ENCODE results near the gene OAS2.

The OAS2 gene

DNA sequence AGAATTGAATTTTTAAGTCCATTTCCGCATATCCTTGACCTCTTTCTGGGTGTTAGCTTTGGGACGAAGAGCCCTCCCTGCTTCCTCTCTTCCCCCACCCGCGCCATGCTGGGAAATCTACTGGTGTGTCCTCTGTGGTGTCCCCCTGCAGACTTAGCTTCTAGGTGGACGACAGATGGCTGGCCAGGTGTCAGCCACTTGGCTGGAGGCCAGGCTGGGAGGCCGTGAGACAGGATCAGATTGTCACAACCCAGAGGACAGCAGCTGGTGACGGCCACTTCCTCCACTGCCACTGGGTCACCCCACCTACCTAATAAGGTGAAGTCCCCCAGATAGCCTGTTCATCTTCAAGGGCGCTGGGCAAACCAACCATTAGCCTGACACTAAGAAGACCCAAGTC is 64.9 kb downstream of the OAS2 start:
- TF ChIP-seq, protein P1, sequence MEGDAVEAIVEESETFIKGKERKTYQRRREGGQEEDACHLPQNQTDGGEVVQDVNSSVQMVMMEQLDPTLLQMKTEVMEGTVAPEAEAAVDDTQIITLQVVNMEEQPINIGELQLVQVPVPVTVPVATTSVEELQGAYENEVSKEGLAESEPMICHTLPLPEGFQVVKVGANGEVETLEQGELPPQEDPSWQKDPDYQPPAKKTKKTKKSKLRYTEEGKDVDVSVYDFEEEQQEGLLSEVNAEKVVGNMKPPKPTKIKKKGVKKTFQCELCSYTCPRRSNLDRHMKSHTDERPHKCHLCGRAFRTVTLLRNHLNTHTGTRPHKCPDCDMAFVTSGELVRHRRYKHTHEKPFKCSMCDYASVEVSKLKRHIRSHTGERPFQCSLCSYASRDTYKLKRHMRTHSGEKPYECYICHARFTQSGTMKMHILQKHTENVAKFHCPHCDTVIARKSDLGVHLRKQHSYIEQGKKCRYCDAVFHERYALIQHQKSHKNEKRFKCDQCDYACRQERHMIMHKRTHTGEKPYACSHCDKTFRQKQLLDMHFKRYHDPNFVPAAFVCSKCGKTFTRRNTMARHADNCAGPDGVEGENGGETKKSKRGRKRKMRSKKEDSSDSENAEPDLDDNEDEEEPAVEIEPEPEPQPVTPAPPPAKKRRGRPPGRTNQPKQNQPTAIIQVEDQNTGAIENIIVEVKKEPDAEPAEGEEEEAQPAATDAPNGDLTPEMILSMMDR (IDR thresholded peaks at IDR 0.05; ENCODE audit: insufficient read depth, low read depth, low read length, missing control alignments), result no peak
- no peak overlapping the region for H3K4me3 ChIP-seq (ENCODE audit: low read length)
- no peak for DNase-seq (ENCODE audit: low read depth)

DNA sequence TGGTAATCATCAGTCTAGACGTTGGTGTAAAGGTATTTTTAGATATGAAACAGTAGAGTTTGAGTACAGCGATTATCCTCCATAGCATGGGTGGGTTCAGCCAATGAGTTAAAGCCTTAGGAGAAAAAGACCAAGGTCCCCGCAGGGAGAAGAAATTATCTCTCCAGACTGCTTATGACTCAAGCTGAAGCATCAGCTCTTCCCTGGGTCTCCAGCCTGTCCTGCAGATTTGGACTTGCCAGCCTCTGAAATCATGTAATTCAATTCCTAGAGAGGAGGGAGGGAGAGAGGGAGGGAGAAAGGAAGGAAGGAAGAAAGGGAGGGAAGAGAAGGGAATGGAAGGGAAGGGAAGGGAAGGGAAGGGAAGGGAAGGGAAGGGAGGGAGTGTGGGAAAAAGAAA is 66.2 kb downstream of the OAS2 start:
- peak; percentile 57 for DNase-seq (ENCODE audit: low read depth)
- no peak overlapping the region for H3K4me3 ChIP-seq (ENCODE audit: low read length)
- TF ChIP-seq, protein P1 (IDR thresholded peaks at IDR 0.05; ENCODE audit: insufficient read depth, low read depth, low read length, missing control alignments), result no peak

DNA sequence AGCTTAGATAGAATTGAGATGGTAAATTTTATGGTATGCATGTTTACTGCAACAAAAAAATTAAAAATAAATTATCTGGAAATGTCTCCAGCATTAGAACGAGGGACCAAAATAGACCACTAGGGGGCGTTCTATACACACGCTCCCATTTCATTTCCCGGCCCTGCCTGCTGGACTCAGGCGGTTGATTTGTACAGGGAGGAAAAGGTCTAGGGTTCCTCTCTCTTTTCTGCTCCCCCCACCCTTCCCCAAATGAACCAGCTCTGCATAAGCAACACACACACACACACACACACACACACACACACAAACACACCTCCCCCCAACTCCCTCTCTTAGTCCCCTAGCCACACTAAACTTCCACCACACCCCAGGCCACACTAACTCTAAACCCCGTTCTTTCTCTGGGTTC is 70.4 kb downstream of the OAS2 start:
- TF ChIP-seq, protein P1 (IDR thresholded peaks at IDR 0.05; ENCODE audit: insufficient read depth, low read depth, low read length, missing control alignments), result peak; percentile 74
- H3K4me3 ChIP-seq (ENCODE audit: low read length), result no peak overlapping the region
- peak; percentile 69 for DNase-seq (ENCODE audit: low read depth)

DNA sequence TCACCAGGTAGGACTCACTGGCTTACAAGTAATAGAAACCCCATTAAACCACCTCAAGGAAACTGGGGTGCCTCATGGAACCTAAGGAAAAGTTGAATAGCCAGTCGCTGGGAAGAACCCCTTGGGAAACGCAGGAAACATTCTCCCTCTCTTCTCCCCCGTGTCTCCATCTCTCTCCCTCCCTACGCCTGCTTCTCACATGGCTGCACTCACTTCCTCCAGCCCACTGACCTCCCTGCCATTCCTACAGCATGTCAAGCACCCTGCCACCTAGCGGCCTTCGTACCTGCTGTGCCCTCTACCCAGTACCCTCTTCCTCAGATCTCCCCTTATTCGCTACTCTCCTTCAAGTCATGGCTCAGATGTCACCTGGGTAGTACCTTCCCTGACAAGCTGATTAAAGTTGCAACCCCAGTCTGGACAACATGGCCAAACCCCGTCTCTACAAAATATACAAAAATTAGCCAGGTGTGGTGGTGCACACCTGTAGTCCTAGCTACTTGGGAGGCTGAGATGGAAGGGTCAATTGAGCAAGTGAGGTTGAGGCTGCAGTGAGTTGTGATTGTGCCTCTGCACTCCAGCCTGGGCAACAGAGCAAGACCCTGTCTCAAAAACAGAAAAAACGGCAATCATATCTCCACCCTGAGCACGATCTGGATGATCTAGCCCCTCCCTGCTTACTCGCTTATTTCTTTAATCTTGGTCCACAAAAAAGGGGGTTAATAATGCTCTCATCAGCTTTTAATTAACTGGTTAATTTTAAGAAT is 71.8 kb downstream of the OAS2 start:
- TF ChIP-seq, protein P1 (IDR thresholded peaks at IDR 0.05; ENCODE audit: insufficient read depth, low read depth, low read length, missing control alignments), result peak; percentile 28
- no peak overlapping the region for H3K4me3 ChIP-seq (ENCODE audit: low read length)
- DNase-seq (ENCODE audit: low read depth), result peak; percentile 34

DNA sequence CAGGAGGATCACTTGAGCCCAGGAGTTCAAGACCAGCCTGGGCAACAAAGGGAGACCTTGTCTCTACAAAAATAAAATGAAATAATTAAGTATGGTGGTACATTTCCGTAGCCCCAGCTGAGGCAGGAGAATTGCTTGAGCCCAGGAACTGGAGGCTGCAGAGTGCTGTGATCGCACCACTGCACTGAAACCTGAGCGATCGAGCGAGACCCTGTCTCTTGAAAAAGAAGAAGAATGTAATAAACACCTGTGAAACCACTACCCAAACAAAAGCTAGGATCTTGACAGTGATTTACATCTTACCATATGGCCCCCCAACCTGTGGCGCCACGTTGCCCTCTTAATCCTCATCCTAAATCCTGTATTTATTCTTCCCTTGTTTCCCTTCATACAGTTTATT is 72.5 kb downstream of the OAS2 start:
- no peak for DNase-seq (ENCODE audit: low read depth)
- no peak overlapping the region for H3K4me3 ChIP-seq (ENCODE audit: low read length)
- TF ChIP-seq, protein P1 (IDR thresholded peaks at IDR 0.05; ENCODE audit: insufficient read depth, low read depth, low read length, missing control alignments), result no peak

DNA sequence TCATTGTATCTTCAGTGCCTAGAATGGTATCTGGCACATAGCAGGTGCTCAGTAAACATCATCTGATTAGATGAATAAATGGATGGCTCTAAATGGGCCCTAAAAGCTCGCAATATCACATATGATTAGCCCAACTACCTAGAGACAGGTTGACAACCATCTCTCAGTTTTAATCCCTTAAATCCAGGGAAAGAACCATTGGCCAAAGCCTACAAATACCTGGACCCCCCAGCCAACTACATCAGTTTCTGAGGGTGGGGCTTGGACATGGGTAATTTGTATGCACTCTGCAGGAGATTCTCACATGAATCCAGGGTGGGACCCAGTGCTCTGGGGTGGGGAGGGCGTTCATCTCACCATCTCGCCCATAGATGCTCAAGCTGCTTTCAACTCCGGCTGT is 73.4 kb downstream of the OAS2 start:
- H3K4me3 ChIP-seq (ENCODE audit: low read length), result no peak overlapping the region
- no peak for DNase-seq (ENCODE audit: low read depth)
- TF ChIP-seq, protein P1 (IDR thresholded peaks at IDR 0.05; ENCODE audit: insufficient read depth, low read depth, low read length, missing control alignments), result no peak

DNA sequence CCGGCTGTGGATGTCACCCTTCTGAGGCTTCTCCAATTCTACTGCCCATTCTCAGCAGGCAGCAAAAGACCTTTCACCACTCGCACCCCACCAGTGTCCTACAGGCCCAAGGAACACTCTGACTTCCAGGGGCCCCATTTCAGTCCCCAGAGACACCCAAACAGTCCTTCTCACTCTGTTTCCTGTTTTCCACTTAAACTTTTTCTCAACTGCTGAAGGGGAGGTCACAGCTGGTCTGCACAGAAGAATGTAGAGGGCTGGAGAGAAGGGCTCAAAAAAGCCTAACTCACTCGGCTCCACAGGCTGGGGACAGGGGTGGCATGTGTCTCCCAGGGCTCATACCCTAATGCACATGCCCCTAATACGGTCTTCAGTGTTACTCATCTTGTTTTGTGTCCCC is 74.0 kb downstream of the OAS2 start:
- DNase-seq (ENCODE audit: low read depth), result no peak
- no peak overlapping the region for H3K4me3 ChIP-seq (ENCODE audit: low read length)
- TF ChIP-seq, protein P1 (IDR thresholded peaks at IDR 0.05; ENCODE audit: insufficient read depth, low read depth, low read length, missing control alignments), result no peak

Data from epithelial cell of esophagus (primary cell).